GM12891 (cell line): ENCODE measurements around the gene SLC44A3.

Source experiments
- PAX5 ChIP-seq: IDR thresholded peaks from 2 replicates; pipeline ENCODE4 v1.6.1; 2011; ENCODE audit warnings: low read length, moderate library complexity, mild to moderate bottlenecking; ENCODE audit not compliant: insufficient read depth, severe bottlenecking
- POLR2A ChIP-seq: IDR thresholded peaks from 2 replicates; pipeline ENCODE4 v1.6.1; 2011; ENCODE audit warnings: low read depth, low read length, control low read depth
- POLR2AphosphoS5 ChIP-seq: IDR thresholded peaks from 2 replicates; pipeline ENCODE4 v1.6.1; 2011; ENCODE audit warnings: low read depth, low read length, control low read depth
- POU2F2 ChIP-seq: IDR thresholded peaks from 2 replicates; pipeline ENCODE4 v1.6.1; 2011; ENCODE audit warnings: low read depth, mild to moderate bottlenecking, control low read depth, low read length, moderate library complexity
- TAF1 ChIP-seq: IDR thresholded peaks from 2 replicates; pipeline ENCODE4 v1.6.1; 2011; ENCODE audit warnings: low read depth, low read length, control low read depth

DNA sequence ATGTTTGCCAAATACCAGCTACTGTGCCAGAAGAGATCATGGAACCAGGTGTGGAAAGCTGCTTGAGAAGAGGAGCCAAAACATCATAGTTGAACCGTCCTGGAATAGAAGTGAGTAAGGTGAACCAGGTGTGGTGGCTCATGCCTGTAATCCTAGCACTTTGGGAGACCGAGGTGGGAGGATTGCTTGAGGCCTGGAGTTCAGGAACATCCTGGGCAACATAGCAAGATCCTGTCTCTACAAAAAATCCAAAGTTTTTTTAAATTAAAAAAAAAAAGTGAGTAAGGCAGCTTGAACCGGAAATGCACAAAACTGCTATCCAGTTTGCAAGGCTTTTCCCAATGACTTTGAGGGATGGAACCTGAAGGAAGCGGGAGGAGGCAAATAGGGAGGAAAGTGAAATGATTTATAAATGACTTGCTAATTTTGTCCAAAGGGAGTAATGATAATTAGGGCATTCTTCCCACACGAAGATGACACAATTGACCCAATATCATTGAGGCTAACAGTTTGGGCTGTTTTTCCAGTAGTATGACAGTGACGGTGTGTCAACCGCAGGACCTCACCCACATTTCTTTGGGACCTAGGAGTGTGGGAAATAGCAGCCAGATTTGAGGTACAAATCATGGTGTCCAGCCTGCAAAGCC is 108.3 kb downstream of the SLC44A3 start:
- TF ChIP-seq TAF1 (no peak), POLR2A (no peak), POLR2AphosphoS5 (no peak), PAX5 (no peak), POU2F2 (no peak)
